Spinal cord (tissue), 10 donors: ENCODE measurements around the gene TNFAIP8L2. TPM values are rescaled to one million over a fixed set of nuclear protein-coding genes. Genes with fewer than 3 reads are reported as not detected.
A peak's percentile ranks its signal among the peaks of the same experiment; 100 is the strongest.

ENCODE experiments used
- DNase-seq, 6 donors: peaks; one replicate each; pipeline versions ENCODE4 v3.0.0 to v3.0.0-alpha.2; 2013 to 2015; ENCODE audit warnings: low spot score in 6 of 6, low read depth in 4 of 6
- H3K27ac ChIP-seq: one replicate; pipeline ENCODE4 v1.5.1; 2013; ENCODE audit warnings: low read depth, low read length, control low read depth
- H3K27me3 ChIP-seq: one replicate; pipeline ENCODE4 v1.6.1; 2013; ENCODE audit warnings: low read length; ENCODE audit not compliant: control insufficient read depth, insufficient read depth
- H3K36me3 ChIP-seq: one replicate; pipeline ENCODE4 v1.6.1; 2013; ENCODE audit warnings: low read length; ENCODE audit not compliant: control insufficient read depth, insufficient read depth
- H3K4me1 ChIP-seq: one replicate; pipeline ENCODE4 v1.6.1; 2013; ENCODE audit warnings: low read length; ENCODE audit not compliant: control insufficient read depth, insufficient read depth
- H3K4me3 ChIP-seq: one replicate; pipeline ENCODE4 v1.5.1; 2013; ENCODE audit warnings: low read depth, low read length, control low read depth
- H3K9me3 ChIP-seq: one replicate; pipeline ENCODE4 v1.6.1; 2013; ENCODE audit warnings: low read length; ENCODE audit not compliant: control insufficient read depth, insufficient read depth
- WGBS: methylation state at CpG from one replicate; pipeline ENCODE4 v1.1.5; 2013; ENCODE audit warnings: missing lambda C conversion rate; ENCODE audit not compliant: insufficient coverage; 5-methylcytosine and 5-hydroxymethylcytosine counted together
- polyA plus RNA-seq, 2 donors: library from polyadenylated mRNA; unstranded; fragments of 120-200 nt; gene quantifications; one replicate each; pipeline ENCODE4 v1.2.1, GENCODE V29; 2013; ENCODE audit not compliant: insufficient read length in 2 of 2
- total RNA-seq, 2 donors: library from RNA; depleted of rRNA in 1 of 2; stranded (reverse); fragments of 120-200 nt in 1 of 2; fragments of >200 nt in 1 of 2; gene quantifications; one replicate each; pipeline versions ENCODE4 v1.2.3 to v1.2.4, GENCODE V29; 2013 to 2014
- donor health status: healthy.

TNFAIP8L2 gene
- total and polyA plus RNA-seq, 4 donors: 3.2 to 5.5 (median 4.2) TPM

GRCh38 chr1:151145304-151146071 lies 11.0 kb upstream of the TNFAIP8L2 start:
- Histone ChIP-seq H3K36me3 (peaks cover 26% of the 10 kb centered on the region), H3K4me3 (peak overlapping the region; percentile 61), H3K27me3 (no peaks in the 10 kb centered on the region), H3K27ac (peak overlapping the region; percentile 65), H3K9me3 (no peaks in the 10 kb centered on the region), H3K4me1 (peaks cover 47% of the 10 kb centered on the region)
- peak in 2 of 6 donors; percentile 60 for DNase-seq
- 4% methylated on average over 41 of the region's 43 CpGs for WGBS

GRCh38 chr1:151146072-151146411 lies 10.4 kb upstream of the TNFAIP8L2 start:
- WGBS: under 1% methylated on average over 26 of the region's 26 CpGs
- Histone ChIP-seq H3K36me3 (peaks cover 25% of the 10 kb centered on the region), H3K27me3 (no peaks in the 10 kb centered on the region), H3K27ac (peak overlapping the region; percentile 65), H3K4me1 (peaks cover 47% of the 10 kb centered on the region), H3K4me3 (peak overlapping the region; percentile 61), H3K9me3 (no peaks in the 10 kb centered on the region)
- no peak for DNase-seq

GRCh38 chr1:151146412-151147131 lies 9.9 kb upstream of the TNFAIP8L2 start, which contains the start of gene SEMA6C:
TSS of gene SEMA6C (minus strand) at chr1:151146631. CDS start at chr1:151142621, 4,010 bp downstream.
- H3K27ac ChIP-seq: peak within 1 kb of the TSS; percentile 69
- H3K36me3 ChIP-seq: peaks cover 21% of the 10 kb centered on the region
- WGBS: under 1% methylated on average over 61 of the region's 61 CpGs
- H3K27me3 ChIP-seq: no peaks in the 10 kb centered on the region
- peaks cover 47% of the 10 kb centered on the region for H3K4me1 ChIP-seq
- H3K9me3 ChIP-seq: no peaks in the 10 kb centered on the region
- H3K4me3 ChIP-seq: peak within 1 kb of the TSS; percentile 61
- DNase-seq: peak in 5 of 6 donors; percentile 84 to 98 (median 88)

- WGBS: 25% methylated on average over 1 of the region's 7 CpGs
- DNase-seq: no peak
- H3K4me1 ChIP-seq: peaks cover 47% of the 10 kb centered on the region
- peaks cover 15% of the 10 kb centered on the region for H3K36me3 ChIP-seq
- H3K27ac ChIP-seq: peak overlapping the region; percentile 69
- H3K4me3 ChIP-seq: peak overlapping the region; percentile 61
- no peaks in the 10 kb centered on the region for H3K27me3 ChIP-seq
- H3K9me3 ChIP-seq: no peaks in the 10 kb centered on the region
Measured at GRCh38 chr1:151147132-151147503, 9.3 kb upstream of the TNFAIP8L2 start.

GRCh38 chr1:151147665-151148064 lies 8.8 kb upstream of the TNFAIP8L2 start:
- WGBS: no CpG with 5 or more reads among the region's 2 CpGs
- H3K27me3 ChIP-seq: no peaks in the 10 kb centered on the region
- H3K9me3 ChIP-seq: no peaks in the 10 kb centered on the region
- peaks cover 42% of the 10 kb centered on the region for H3K4me1 ChIP-seq
- DNase-seq: no peak
- peaks cover 10% of the 10 kb centered on the region for H3K36me3 ChIP-seq
- H3K4me3 ChIP-seq: no peak overlapping the region
- no peak overlapping the region for H3K27ac ChIP-seq

GRCh38 chr1:151157067-151157531 lies 650 bp downstream of the TNFAIP8L2 start:
- Histone ChIP-seq H3K4me3 (peak overlapping the region; percentile 5), H3K36me3 (peaks cover 45% of the 10 kb centered on the region), H3K4me1 (no peaks in the 10 kb centered on the region), H3K27me3 (no peaks in the 10 kb centered on the region), H3K27ac (no peak overlapping the region), H3K9me3 (no peaks in the 10 kb centered on the region)
- DNase-seq: no peak
- WGBS: 85% methylated on average over 6 of the region's 6 CpGs

- H3K4me3 ChIP-seq: no peak overlapping the region
- H3K4me1 ChIP-seq: no peaks in the 10 kb centered on the region
- DNase-seq: no peak
- no peaks in the 10 kb centered on the region for H3K27me3 ChIP-seq
- H3K27ac ChIP-seq: no peak overlapping the region
- no peaks in the 10 kb centered on the region for H3K9me3 ChIP-seq
- peaks cover 45% of the 10 kb centered on the region for H3K36me3 ChIP-seq
- WGBS: 78% methylated on average over 4 of the region's 5 CpGs
Measured at GRCh38 chr1:151158326-151158725, 1.9 kb downstream of the TNFAIP8L2 start.

GRCh38 chr1:151158751-151159251 lies 2.4 kb downstream of the TNFAIP8L2 start:
- Histone ChIP-seq H3K27ac (no peak overlapping the region), H3K36me3 (peaks cover 45% of the 10 kb centered on the region), H3K4me3 (no peak overlapping the region)

GRCh38 chr1:151159373-151159772 lies 2.9 kb downstream of the TNFAIP8L2 start:
- no peak overlapping the region for H3K4me3 ChIP-seq
- H3K4me1 ChIP-seq: no peaks in the 10 kb centered on the region
- DNase-seq: no peak
- H3K9me3 ChIP-seq: no peaks in the 10 kb centered on the region
- H3K27ac ChIP-seq: no peak overlapping the region
- H3K27me3 ChIP-seq: no peaks in the 10 kb centered on the region
- peaks cover 45% of the 10 kb centered on the region for H3K36me3 ChIP-seq

More at GRCh38 chr1:151158751-151159251, 2.4 kb downstream of the TNFAIP8L2 start:
- no peaks in the 10 kb centered on the region for H3K27me3 ChIP-seq
- WGBS: 92% methylated on average over 22 of the region's 22 CpGs
- no peak for DNase-seq
- no peaks in the 10 kb centered on the region for H3K9me3 ChIP-seq
- no peaks in the 10 kb centered on the region for H3K4me1 ChIP-seq
